IMR-90 (cell line): ENCODE measurements around the gene UNC13C. TPM values are rescaled to one million over a fixed set of nuclear protein-coding genes. Genes with fewer than 3 reads are reported as not detected.

Experiments used
- ATAC-seq: fragments of 200-7000 bp; cut with Tn5 transposase; 2 replicates; pipeline ENCODE4 v1.9.1; 2020; ENCODE audit warnings: low read depth, mild to moderate bottlenecking, moderate library complexity
- BruUV-seq: library from RNA; stranded (reverse); fragments of 400-500 nt; replicated peaks from 2 replicates; lab custom pipeline; 2021; lab: Mats Ljungman, UMichigan
- CTCF ChIA-PET: fragments of 300-600 bp; formaldehyde crosslinking; extraction: SDS; loops from one replicate; lab custom pipeline; 2021; ENCODE audit warnings: antibody characterized with exemption; lab: Yijun Ruan, JAX
- POLR2A ChIA-PET: fragments of 300-600 bp; sonication (Branson Sonifier 250); formaldehyde crosslinking; loops from one replicate; lab custom pipeline; 2022; ENCODE audit warnings: antibody characterized with exemption; ENCODE audit not compliant: unreplicated experiment; lab: Charles Lee
- DNase-seq: peaks from one replicate; pipeline ENCODE4 v3.0.0; 2013
- H2AFZ ChIP-seq: replicated peaks from 2 replicates; pipeline ENCODE3; 2013; ENCODE audit warnings: low read length, mild to moderate bottlenecking; ENCODE audit not compliant: poor library complexity
- H2AK5ac ChIP-seq: 2 replicates; pipeline ENCODE4 v1.6.1; 2013; ENCODE audit warnings: low read depth, low read length, inconsistent platforms
- H2AK9ac ChIP-seq: replicated peaks from 2 replicates; pipeline ENCODE3; 2013; ENCODE audit warnings: mild to moderate bottlenecking, low read depth, low read length, moderate library complexity; ENCODE audit not compliant: poor library complexity
- H2BK120ac ChIP-seq: 2 replicates; pipeline ENCODE4 v1.6.1; 2013; ENCODE audit warnings: low read depth, low read length, inconsistent platforms
- H2BK15ac ChIP-seq: 3 replicates; pipeline ENCODE4 v1.6.1; 2013; ENCODE audit warnings: low read depth, low read length, inconsistent platforms
- H2BK20ac ChIP-seq: 2 replicates; pipeline ENCODE4 v1.6.1; 2013; ENCODE audit warnings: low read depth, mild to moderate bottlenecking, inconsistent platforms, low read length, moderate library complexity
- H2BK5ac ChIP-seq: 2 replicates; pipeline ENCODE4 v1.6.1; 2013; ENCODE audit warnings: mild to moderate bottlenecking, low read depth, low read length, inconsistent platforms; ENCODE audit not compliant: poor library complexity, severe bottlenecking
- H3K14ac ChIP-seq: replicated peaks from 2 replicates; pipeline ENCODE4 v1.6.1; 2013; ENCODE audit warnings: low read depth, low read length, inconsistent platforms
- H3K18ac ChIP-seq: 2 replicates; pipeline ENCODE4 v1.6.1; 2013; ENCODE audit warnings: low read depth, low read length, control low read depth
- H3K23ac ChIP-seq: 2 replicates; pipeline ENCODE4 v1.6.1; 2013; ENCODE audit warnings: low read depth, low read length, inconsistent platforms
- H3K27ac ChIP-seq: 2 replicates; pipeline ENCODE4 v1.5.1; 2013; ENCODE audit warnings: mild to moderate bottlenecking, control low read depth, low read length; ENCODE audit not compliant: insufficient read depth
- H3K27me3 ChIP-seq: 2 replicates; pipeline ENCODE4 v1.6.1; 2013; ENCODE audit warnings: low read length; ENCODE audit not compliant: control insufficient read depth, insufficient read depth
- H3K36me3 ChIP-seq: 2 replicates; pipeline ENCODE4 v1.6.1; 2013; ENCODE audit warnings: low read length, mixed read lengths; ENCODE audit not compliant: control insufficient read depth, insufficient read depth
- H3K4ac ChIP-seq: 2 replicates; pipeline ENCODE4 v1.6.1; 2013; ENCODE audit warnings: low read depth, low read length, inconsistent platforms
- H3K4me1 ChIP-seq: 2 replicates; pipeline ENCODE4 v1.6.1; 2013; ENCODE audit warnings: low read length, mixed read lengths; ENCODE audit not compliant: control insufficient read depth, insufficient read depth
- H3K4me2 ChIP-seq: 2 replicates; pipeline ENCODE4 v1.6.1; 2013; ENCODE audit warnings: low read depth, mild to moderate bottlenecking, control low read depth, low read length, moderate library complexity
- H3K4me3 ChIP-seq: 2 replicates; pipeline ENCODE4 v1.5.1; 2013; ENCODE audit warnings: low read depth, mild to moderate bottlenecking, control low read depth, low read length, moderate library complexity; ENCODE audit not compliant: insufficient read depth
- H3K56ac ChIP-seq: 2 replicates; pipeline ENCODE4 v1.6.1; 2013; ENCODE audit warnings: low read length, inconsistent platforms; ENCODE audit not compliant: insufficient read depth; ENCODE audit errors: extremely low read depth
- H3K79me1 ChIP-seq, 2 experiments: 2 replicates each; pipeline ENCODE4 v1.6.1; 2013; ENCODE audit warnings: low read length in 2 of 2, inconsistent platforms in 1 of 2, low read depth in 1 of 2
- H3K9ac ChIP-seq: 2 replicates; pipeline ENCODE4 v1.6.1; 2013; ENCODE audit warnings: low read depth, low read length, control low read depth
- H3K9me1 ChIP-seq: 2 replicates; pipeline ENCODE4 v1.6.1; 2013; ENCODE audit warnings: low read length, inconsistent platforms; ENCODE audit not compliant: insufficient read depth
- H3K9me3 ChIP-seq: 2 replicates; pipeline ENCODE4 v1.6.1; 2013; ENCODE audit warnings: low read length; ENCODE audit not compliant: control insufficient read depth, insufficient read depth
- H4K20me1 ChIP-seq: 2 replicates; pipeline ENCODE4 v1.6.1; 2013; ENCODE audit warnings: low read length, inconsistent platforms; ENCODE audit not compliant: insufficient read depth
- H4K5ac ChIP-seq: 2 replicates; pipeline ENCODE4 v1.6.1; 2013; ENCODE audit warnings: mild to moderate bottlenecking, low read depth, low read length, control low read depth
- H4K8ac ChIP-seq, 2 experiments: 2 replicates each; pipeline ENCODE4 v1.6.1; 2013; ENCODE audit warnings: low read depth in 2 of 2, low read length in 2 of 2, control low read depth in 1 of 2, inconsistent platforms in 1 of 2
- H4K91ac ChIP-seq: 2 replicates; pipeline ENCODE4 v1.6.1; 2013; ENCODE audit warnings: low read depth, low read length, inconsistent platforms; ENCODE audit not compliant: insufficient read depth
- BHLHE40 ChIP-seq: fragments of 150-350 bp; IDR thresholded peaks from 2 replicates; pipeline ENCODE4 v1.6.1; 2016; ENCODE audit warnings: mild to moderate bottlenecking, low read depth, low read length
- CTCF ChIP-seq: conservative IDR thresholded peaks from 2 replicates; pipeline ENCODE4 v1.5.1; 2012; ENCODE audit warnings: mild to moderate bottlenecking, low read depth, low read length, improper control_type of control experiment
- FOS ChIP-seq: fragments of 150-350 bp; IDR thresholded peaks from 2 replicates; pipeline ENCODE4 v1.6.1; 2016; ENCODE audit warnings: low read depth, low read length
- MAZ ChIP-seq: IDR thresholded peaks from 2 replicates; pipeline ENCODE4 v1.6.1; 2012; ENCODE audit warnings: low read depth, mild to moderate bottlenecking, low read length, improper control_type of control experiment, moderate library complexity, borderline replicate concordance
- MXI1 ChIP-seq: IDR thresholded peaks from 2 replicates; pipeline ENCODE4 v1.6.1; 2012; ENCODE audit warnings: low read depth, mild to moderate bottlenecking, low read length, moderate library complexity, borderline replicate concordance
- POLR2A ChIP-seq: IDR thresholded peaks from 2 replicates; pipeline ENCODE4 v1.6.1; 2012; ENCODE audit warnings: mild to moderate bottlenecking, low read depth, low read length
- RFX5 ChIP-seq: IDR thresholded peaks from 2 replicates; pipeline ENCODE4 v1.8.0; 2012; ENCODE audit warnings: low read depth, mild to moderate bottlenecking, low read length, moderate library complexity
- USF2 ChIP-seq: fragments of 150-350 bp; IDR thresholded peaks from 2 replicates; pipeline ENCODE4 v1.6.1; 2017; ENCODE audit warnings: mild to moderate bottlenecking, antibody characterized with exemption, low read length, low read depth
- WGBS, 2 experiments: methylation state at CpG; one replicate each; pipeline versions ENCODE4 v1.1.5 to v1.1.7; 2013; ENCODE audit warnings: missing lambda C conversion rate in 2 of 2; ENCODE audit not compliant: insufficient read length in 1 of 2; ENCODE audit errors: extremely low coverage in 2 of 2; 5-methylcytosine and 5-hydroxymethylcytosine counted together
- dilution Hi-C: fragments of 300-500 bp; cut with HindIII; formaldehyde crosslinking; loops from one replicate; pipeline ENCODE4 v1.14.3; 2018; ENCODE audit warnings: low sequenced_read_pairs; ENCODE audit not compliant: unreplicated experiment
- in situ Hi-C: fragments of 300-500 bp; cut with MboI; formaldehyde crosslinking; loops from 3 replicates; pipeline ENCODE4 v1.14.3; 2019; ENCODE audit warnings: low sequenced_read_pairs, inconsistent platforms, mixed read lengths
- intact Hi-C: fragments of 100-400 bp; cut with micrococcal nuclease; formaldehyde crosslinking; loops from 2 replicates; pipeline ENCODE4 v1.10.0; 2022
- polyA plus RNA-seq, 3 experiments: library from polyadenylated mRNA; depleted of rRNA; stranded (reverse); fragments of >200 nt; gene quantifications; 2 replicates each; pipeline ENCODE4 v1.2.3, GENCODE V29; 2012; ENCODE audit warnings: low replicate concordance in 1 of 3
- total RNA-seq: library from RNA; depleted of rRNA; stranded (reverse); fragments of >200 nt; gene quantifications from 2 replicates; pipeline ENCODE4 v1.2.3, GENCODE V29; 2012

The UNC13C gene
- total and polyA plus RNA-seq, 2 of the 4 experiments (the other 2 are of a cell fraction): not detected

- no peak overlapping the region for H2AK9ac ChIP-seq
- H4K5ac ChIP-seq: no peak overlapping the region
- ChIA-PET POLR2A (no interaction called here), CTCF (no interaction called here)
- H3K4me3 ChIP-seq: no peak overlapping the region
- no TSS peak for BruUV-seq
- in situ Hi-C loops (no loop called here), intact Hi-C loops (loop anchor here (5.0 kb wide), 1 partner anchor 138 kb away; no protein-coding TSS in a partner anchor), dilution Hi-C loops (no loop called here)
- H3K4me2 ChIP-seq: no peak overlapping the region
- H3K9me1 ChIP-seq: no peaks in the 10 kb centered on the region
- no peak overlapping the region for H3K4ac ChIP-seq
- H3K27ac ChIP-seq: no peak overlapping the region
- H3K56ac ChIP-seq: no peak overlapping the region
- no peaks in the 10 kb centered on the region for H3K79me1 ChIP-seq
- no peak overlapping the region for H3K14ac ChIP-seq
- no peak overlapping the region for H4K91ac ChIP-seq
- H2BK20ac ChIP-seq: no peak overlapping the region
- no peaks in the 10 kb centered on the region for H4K20me1 ChIP-seq
- H4K8ac ChIP-seq: no peak overlapping the region
- no peak overlapping the region for H2BK15ac ChIP-seq
- no peak overlapping the region for H2BK5ac ChIP-seq
- no CpG with 5 or more reads among the region's 1 CpG for WGBS, 2 experiments
- no peaks in the 10 kb centered on the region for H3K27me3 ChIP-seq
- no peak overlapping the region for H3K23ac ChIP-seq
- no peak overlapping the region for H2AK5ac ChIP-seq
- TF ChIP-seq USF2 (no peak), MXI1 (no peak), MAZ (no peak), BHLHE40 (no peak), POLR2A (no peak), RFX5 (no peak), FOS (no peak), CTCF (no peak)
- H2AFZ ChIP-seq: no peak overlapping the region
- H3K9me3 ChIP-seq: 0 out of 2 replicates have a peak, but pooled peaks cover 2% of the 10 kb centered on the region
- no peak overlapping the region for H3K9ac ChIP-seq
- no peak overlapping the region for H3K18ac ChIP-seq
- no peaks in the 10 kb centered on the region for H3K4me1 ChIP-seq
- DNase-seq (no peak), ATAC-seq (no peak)
- no peak overlapping the region for H2BK120ac ChIP-seq
- H3K36me3 ChIP-seq: no peaks in the 10 kb centered on the region
Measured at GRCh38 chr15:54608876-54609835, 630.9 kb downstream of the UNC13C start.
